HAP-1 (cell line): Measurements from ENCODE around the gene NEDD8.

ENCODE experiments used
- DNase-seq, 2 experiments: peaks; one replicate each; pipeline ENCODE4 v3.0.0-alpha.2; 2016 to 2020; ENCODE audit warnings: low spot score in 2 of 2
- H3K27me3 ChIP-seq: fragments of 250-450 bp; sonication (Bioruptor Pico); 2 replicates; pipeline ENCODE4 v1.5.1; 2020; ENCODE audit warnings: low read depth, mild to moderate bottlenecking, moderate library complexity
- H3K36me3 ChIP-seq: fragments of 250-450 bp; sonication (Bioruptor Pico); replicated peaks from 2 replicates; pipeline ENCODE4 v1.5.1; 2020; ENCODE audit warnings: mild to moderate bottlenecking
- H3K4me1 ChIP-seq: fragments of 250-450 bp; sonication (Bioruptor Pico); 2 replicates; pipeline ENCODE4 v1.5.1; 2020; ENCODE audit warnings: mild to moderate bottlenecking
- H3K4me3 ChIP-seq: fragments of 250-450 bp; sonication (Bioruptor Pico); 2 replicates; pipeline ENCODE4 v1.5.1; 2020; ENCODE audit warnings: mild to moderate bottlenecking, moderate library complexity
- H3K9me3 ChIP-seq: fragments of 250-450 bp; sonication (Bioruptor Pico); 2 replicates; pipeline ENCODE4 v1.5.1; 2020; ENCODE audit warnings: mild to moderate bottlenecking, moderate library complexity
- in situ Hi-C: fragments of 300-500 bp; cut with MboI; formaldehyde crosslinking; loops from 3 replicates; pipeline ENCODE4 v1.14.3; 2020; ENCODE audit warnings: low sequenced_read_pairs, inconsistent platforms, mixed read lengths

The NEDD8 gene

GRCh38 chr14:24197056-24197450 is 35.1 kb downstream of the NEDD8 start:
- Histone ChIP-seq H3K36me3 (peaks cover 21% of the 10 kb centered on the region), H3K4me1 (peaks cover 6% of the 10 kb centered on the region), H3K9me3 (no peaks in the 10 kb centered on the region), H3K27me3 (no peaks in the 10 kb centered on the region), H3K4me3 (no peak overlapping the region)
- in situ Hi-C loops: no loop called here
- no peak for DNase-seq

DNA sequence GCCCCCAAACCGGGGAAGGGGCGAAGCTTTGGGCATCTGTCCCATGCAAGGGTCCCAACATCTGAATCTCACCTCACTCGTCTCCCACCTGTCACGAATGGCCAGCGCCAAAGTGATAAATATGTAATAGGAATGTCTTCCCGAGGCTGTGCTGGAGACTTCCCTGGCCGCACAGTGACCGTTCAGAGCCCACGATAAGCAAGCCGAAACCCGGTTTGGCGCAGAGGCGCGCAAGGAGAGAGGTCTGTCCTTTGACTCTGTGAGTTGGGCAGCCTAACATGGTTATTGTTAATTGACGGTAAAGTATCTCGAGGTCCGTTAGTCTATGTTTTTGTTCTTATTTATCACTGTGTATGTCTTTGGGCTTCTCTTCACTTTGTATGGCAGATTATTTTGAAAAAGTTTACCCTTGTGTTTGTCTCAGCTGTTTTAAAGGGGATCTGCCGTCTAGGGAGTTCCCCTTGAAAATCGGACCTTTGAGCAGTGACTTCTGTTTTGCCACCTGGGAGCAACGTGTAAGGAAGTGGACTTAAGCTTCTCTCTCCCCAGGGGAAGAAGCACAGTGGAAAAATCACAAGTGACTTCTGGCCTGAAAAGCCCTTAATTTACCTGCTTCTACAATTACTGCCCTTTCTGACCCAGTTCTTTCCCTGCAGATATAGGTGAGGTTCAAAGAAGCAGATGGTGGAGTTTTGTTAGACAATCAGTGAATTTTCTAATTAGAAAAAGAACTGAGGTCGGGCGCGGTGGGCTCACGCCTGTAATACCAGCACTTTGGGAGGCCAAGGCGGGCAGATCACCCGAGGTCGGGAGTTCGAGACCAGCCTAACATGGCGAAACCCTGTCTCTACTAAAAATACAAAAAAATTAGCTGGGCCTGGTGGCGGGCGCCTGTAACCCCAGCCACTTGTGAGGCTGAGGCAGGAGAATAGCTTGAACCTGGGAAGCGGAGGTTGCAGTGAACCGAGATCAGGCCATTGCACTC is 35.8 kb downstream of the NEDD8 start:
- peak in 1 of 2 experiments; percentile 38 for DNase-seq
- H3K4me1 ChIP-seq: peaks cover 6% of the 10 kb centered on the region
- no peaks in the 10 kb centered on the region for H3K27me3 ChIP-seq
- peaks cover 15% of the 10 kb centered on the region for H3K36me3 ChIP-seq
- H3K4me3 ChIP-seq: peak overlapping the region; percentile 60
- no peaks in the 10 kb centered on the region for H3K9me3 ChIP-seq
- in situ Hi-C loops: no loop called here

DNA sequence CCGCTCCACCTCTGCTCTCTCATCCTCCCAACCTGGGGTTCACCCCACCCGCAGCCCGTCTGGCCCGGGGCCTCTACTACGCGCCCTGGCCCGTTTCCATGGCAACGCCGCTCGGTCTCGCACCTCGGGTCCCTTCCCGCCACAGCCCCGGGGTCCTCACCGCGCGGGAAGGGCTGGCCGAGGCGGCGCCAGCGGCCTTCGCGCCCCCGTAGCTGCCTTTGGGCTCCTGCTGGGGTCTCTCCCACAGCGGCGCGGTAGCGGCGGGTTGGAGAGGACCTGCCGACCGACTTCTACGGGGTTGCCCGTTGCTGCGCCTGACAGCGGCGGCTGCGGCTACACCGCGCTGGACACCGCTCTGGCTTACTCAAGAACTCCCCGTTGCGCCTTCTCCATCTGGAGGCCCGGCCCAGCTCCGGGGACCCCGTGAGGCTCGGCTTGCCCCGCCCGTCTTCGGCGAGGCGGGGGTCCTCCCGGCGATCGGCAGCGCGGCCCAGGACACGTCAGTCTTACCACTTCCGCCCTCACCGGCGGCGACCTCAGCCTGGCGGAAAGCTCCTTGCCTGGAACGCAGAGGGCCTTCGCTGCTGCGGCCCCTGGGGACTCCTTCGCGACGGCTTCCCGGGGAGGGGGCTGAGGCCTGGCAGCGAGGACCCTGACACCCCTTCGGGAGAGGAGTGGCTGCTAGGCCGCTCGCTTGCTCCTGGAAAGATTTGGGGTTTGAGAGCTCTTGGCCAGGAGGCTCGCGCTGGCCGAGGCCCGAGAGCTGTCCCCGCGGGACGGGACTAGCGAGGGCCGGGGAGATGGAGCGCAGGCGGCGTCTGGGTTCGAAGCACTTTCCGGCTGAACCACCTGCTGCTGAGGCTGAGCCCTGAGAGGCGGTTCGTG is 36.7 kb downstream of the NEDD8 start, which contains the start of gene TM9SF1:
Gene TM9SF1, minus strand, starts transcription at position 256 of the 885 bp plus-strand sequence. CDS start 422 bp downstream, outside the sequence.
- Histone ChIP-seq H3K36me3 (peaks cover 15% of the 10 kb centered on the region), H3K27me3 (no peaks in the 10 kb centered on the region), H3K9me3 (no peaks in the 10 kb centered on the region), H3K4me1 (peaks cover 6% of the 10 kb centered on the region), H3K4me3 (peak within 1 kb of the TSS; percentile 60)
- in situ Hi-C loops: no loop called here
- peak; percentile 73 to 91 for DNase-seq

DNA sequence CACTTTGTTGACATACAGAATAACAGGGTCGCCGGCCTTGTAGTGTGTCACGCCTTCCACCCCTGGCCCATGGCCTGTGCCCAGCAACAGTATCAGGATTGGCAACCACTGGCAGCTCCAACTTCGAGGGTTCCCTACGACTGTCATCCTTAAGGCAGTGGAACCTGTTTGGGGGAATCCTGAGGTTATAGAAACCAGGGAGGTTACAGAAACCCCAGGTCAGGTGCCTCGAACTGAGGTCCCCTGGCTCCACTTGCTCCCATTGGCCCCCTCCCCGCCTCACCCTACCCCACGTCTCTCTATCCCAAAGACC is 37.3 kb downstream of the NEDD8 start:
- peak overlapping the region; percentile 60 for H3K4me3 ChIP-seq
- no peaks in the 10 kb centered on the region for H3K27me3 ChIP-seq
- peaks cover 6% of the 10 kb centered on the region for H3K4me1 ChIP-seq
- in situ Hi-C loops: no loop called here
- no peak for DNase-seq
- H3K9me3 ChIP-seq: no peaks in the 10 kb centered on the region
- peaks cover 15% of the 10 kb centered on the region for H3K36me3 ChIP-seq

DNA sequence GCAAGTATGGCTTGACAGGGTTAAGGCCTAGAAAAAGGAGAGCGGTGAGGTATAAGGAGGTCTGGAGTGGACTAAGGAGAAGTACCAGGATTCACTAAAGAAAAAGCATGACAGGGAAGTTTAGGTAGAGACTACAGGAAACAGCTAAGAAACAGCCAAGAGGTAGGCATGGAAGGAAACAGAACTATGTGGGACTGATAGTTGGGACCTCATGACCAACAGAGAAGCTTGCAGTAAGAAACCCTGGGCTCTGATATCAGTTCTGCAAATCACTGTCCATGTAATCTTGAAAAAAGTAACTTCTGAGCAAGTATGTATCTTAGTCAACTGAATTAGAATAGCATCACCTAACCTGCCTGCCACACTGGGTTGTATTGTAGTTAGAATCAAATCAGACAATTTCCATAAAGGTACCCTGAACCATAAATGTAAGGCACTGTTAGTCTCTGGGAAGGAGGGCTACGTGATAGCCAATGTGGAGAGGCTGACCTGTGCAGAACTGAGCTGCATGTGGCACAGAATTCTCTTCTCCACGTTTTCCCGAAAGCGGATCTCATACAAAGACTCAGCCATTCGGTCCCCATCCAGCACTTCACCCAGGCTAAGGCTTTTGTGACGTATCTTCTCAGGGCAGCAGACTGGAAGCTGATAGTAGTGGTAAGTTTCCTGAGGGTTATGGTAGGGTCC is 37.8 kb downstream of the NEDD8 start:
- no peaks in the 10 kb centered on the region for H3K27me3 ChIP-seq
- in situ Hi-C loops: no loop called here
- H3K4me3 ChIP-seq: peak overlapping the region; percentile 60
- no peak for DNase-seq
- peaks cover 15% of the 10 kb centered on the region for H3K36me3 ChIP-seq
- peaks cover 6% of the 10 kb centered on the region for H3K4me1 ChIP-seq
- no peaks in the 10 kb centered on the region for H3K9me3 ChIP-seq

DNA sequence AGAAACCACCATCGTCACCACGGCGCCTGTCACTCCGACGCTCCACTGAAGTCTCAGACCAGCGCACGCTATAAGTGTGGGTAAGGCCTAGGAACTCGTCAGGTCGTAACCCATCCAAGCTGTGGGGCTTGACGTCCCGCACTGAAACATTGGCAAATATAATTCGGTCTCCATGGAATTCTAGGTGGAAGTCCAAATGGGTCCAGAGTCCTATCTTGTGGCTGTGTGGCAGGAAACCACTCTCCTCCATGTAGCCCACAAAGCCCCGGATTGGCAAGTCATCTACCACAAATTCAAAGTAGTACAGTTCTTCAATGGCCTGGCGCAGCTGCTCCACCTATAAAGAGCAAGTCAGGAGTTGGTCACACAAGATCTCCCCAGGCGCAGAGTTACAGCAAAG is 39.2 kb downstream of the NEDD8 start:
- Histone ChIP-seq H3K36me3 (peaks cover 15% of the 10 kb centered on the region), H3K4me1 (peaks cover 11% of the 10 kb centered on the region), H3K27me3 (no peaks in the 10 kb centered on the region), H3K4me3 (no peak overlapping the region), H3K9me3 (no peaks in the 10 kb centered on the region)
- in situ Hi-C loops: no loop called here
- no peak for DNase-seq

DNA sequence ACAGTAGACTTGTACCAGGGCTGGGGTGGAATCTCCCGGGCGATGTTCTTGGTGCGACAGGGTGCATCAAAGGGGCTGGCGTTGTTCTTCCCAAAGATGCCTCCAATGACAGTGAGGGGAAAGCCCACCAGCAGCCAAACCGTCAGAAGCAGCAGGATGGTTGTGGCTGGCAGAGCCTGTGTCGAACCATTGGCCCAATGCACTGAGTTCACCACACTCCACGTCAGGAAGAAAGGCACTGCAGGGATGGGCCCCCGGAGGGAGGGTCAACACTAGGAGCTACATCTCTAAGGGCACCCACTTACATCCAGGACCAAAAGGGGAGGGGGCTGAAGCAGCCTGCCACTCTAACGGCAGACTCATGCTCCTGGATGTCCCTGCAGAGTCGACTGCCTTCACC is 41.8 kb downstream of the NEDD8 start:
- Histone ChIP-seq H3K27me3 (no peaks in the 10 kb centered on the region), H3K9me3 (no peaks in the 10 kb centered on the region), H3K4me3 (no peak overlapping the region), H3K4me1 (peaks cover 14% of the 10 kb centered on the region), H3K36me3 (peaks cover 35% of the 10 kb centered on the region)
- no peak for DNase-seq
- in situ Hi-C loops: no loop called here

DNA sequence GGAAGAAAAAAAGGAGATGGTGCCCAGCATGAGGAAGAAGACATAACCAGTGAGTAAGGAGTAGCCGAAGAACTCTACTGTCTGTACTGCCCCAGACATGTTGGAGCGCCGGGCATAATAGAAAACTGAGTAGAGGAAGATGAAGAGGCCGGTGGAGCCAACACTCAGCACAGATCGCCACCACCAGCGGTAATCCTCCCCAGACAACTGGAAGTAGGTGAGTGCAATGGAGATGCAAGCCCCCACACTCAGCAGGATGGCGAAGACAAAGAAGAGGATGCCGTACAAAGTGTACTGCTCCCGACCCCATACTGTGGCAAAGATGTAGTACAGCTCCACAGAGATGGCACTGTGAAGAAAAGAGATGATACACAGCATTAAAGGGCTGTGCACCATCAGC is 42.7 kb downstream of the NEDD8 start:
- Histone ChIP-seq H3K27me3 (no peaks in the 10 kb centered on the region), H3K4me1 (peaks cover 8% of the 10 kb centered on the region), H3K9me3 (no peaks in the 10 kb centered on the region), H3K4me3 (no peak overlapping the region), H3K36me3 (peaks cover 45% of the 10 kb centered on the region)
- in situ Hi-C loops: no loop called here
- DNase-seq: no peak

DNA sequence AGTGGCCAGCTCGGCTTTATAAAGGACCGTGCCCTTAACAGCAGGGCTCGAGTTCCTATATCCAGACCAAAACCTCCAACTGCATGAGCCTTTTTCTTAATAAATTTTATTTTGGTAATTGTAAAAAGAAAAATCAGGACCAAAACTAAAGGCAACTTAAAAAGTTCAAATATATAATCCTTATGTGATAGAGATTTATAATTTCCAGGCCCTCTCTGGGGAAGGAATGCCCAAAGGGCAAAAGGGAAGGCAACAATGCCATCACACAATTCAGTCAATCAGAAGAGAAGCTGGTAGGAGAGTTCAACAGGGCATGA is 43.1 kb downstream of the NEDD8 start:
- H3K4me1 ChIP-seq: peaks cover 8% of the 10 kb centered on the region; the same call in 1 of the 2 replicates
- H3K36me3 ChIP-seq: peaks cover 45% of the 10 kb centered on the region
- in situ Hi-C loops: no loop called here
- H3K27me3 ChIP-seq: no peaks in the 10 kb centered on the region
- no peak for DNase-seq
- peak overlapping the region; percentile 88 for H3K4me3 ChIP-seq
- no peaks in the 10 kb centered on the region for H3K9me3 ChIP-seq

- Histone ChIP-seq H3K9me3 (no peaks in the 10 kb centered on the region), H3K27me3 (no peaks in the 10 kb centered on the region), H3K4me1 (peaks cover 8% of the 10 kb centered on the region; the same call in 1 of the 2 replicates), H3K36me3 (peaks cover 44% of the 10 kb centered on the region), H3K4me3 (peak within 1 kb of the TSS; percentile 88)
- in situ Hi-C loops: no loop called here
- peak; percentile 95 to 98 for DNase-seq
These were observed 43.7 kb downstream of the NEDD8 start, which contains the start of gene IPO4 for GRCh38 chr14:24188251-24189058. Gene IPO4 (minus strand): TSS chr14:24188816. CDS start chr14:24188787, 29 bp downstream.

- no peak for DNase-seq
- H3K4me1 ChIP-seq: peaks cover 8% of the 10 kb centered on the region; the same call in 1 of the 2 replicates
- peak overlapping the region; percentile 88 for H3K4me3 ChIP-seq
- H3K9me3 ChIP-seq: no peaks in the 10 kb centered on the region
- H3K27me3 ChIP-seq: no peaks in the 10 kb centered on the region
- in situ Hi-C loops: no loop called here
- peaks cover 47% of the 10 kb centered on the region for H3K36me3 ChIP-seq
These were observed 44.6 kb downstream of the NEDD8 start for GRCh38 chr14:24187539-24187915.

GRCh38 chr14:24186831-24187538 is 45.2 kb downstream of the NEDD8 start:
- Histone ChIP-seq H3K9me3 (no peaks in the 10 kb centered on the region), H3K36me3 (peaks cover 51% of the 10 kb centered on the region), H3K27me3 (no peaks in the 10 kb centered on the region), H3K4me3 (no peak overlapping the region), H3K4me1 (peaks cover 8% of the 10 kb centered on the region; the same call in 1 of the 2 replicates)
- DNase-seq: no peak
- in situ Hi-C loops: no loop called here
